EH (cell line): ENCODE data around the gene C1orf159.

Experiments used
- DNase-seq: peaks from one replicate; pipeline ENCODE4 v3.0.0-alpha.2; 2015; ENCODE audit warnings: low read depth

Gene C1orf159

DNA sequence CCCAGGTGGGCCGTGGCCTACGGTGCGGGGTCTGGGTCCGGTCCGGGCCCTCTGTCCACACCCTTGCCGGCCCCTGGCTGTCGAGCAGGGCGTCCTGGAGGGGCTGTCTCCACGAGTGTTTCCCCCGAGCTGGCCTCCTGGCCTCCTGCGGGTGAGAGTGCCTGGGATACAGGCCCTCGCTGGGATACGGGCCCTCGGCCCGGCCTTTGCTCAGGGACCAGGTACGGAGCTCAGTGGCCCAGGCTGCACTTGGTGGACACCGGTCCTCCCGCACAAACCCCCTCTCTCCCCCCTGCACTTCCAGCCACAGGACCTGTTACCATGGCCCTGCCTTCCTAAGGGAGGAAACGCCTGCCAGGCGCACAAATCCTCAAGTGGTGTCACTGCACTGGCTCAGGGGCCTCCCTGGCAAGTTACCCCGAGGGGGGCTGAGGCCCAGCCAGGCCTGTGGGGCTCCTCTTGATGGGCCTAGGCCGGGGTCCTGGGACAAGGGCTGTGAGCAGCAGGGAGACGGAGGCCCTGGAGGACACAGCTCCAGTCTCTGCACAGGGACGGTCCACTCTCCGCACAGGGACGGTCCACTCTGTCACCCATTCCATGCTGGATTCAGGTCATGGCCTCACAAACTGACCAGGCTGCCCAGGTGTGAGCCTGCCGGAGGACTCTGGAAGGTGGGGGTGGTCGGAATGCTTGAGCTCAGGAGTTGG, 23.6 kb downstream of the C1orf159 start:
- no peak for DNase-seq

GRCh38 chr1:1091344-1092148, 24.3 kb downstream of the C1orf159 start:
- DNase-seq: no peak

DNA sequence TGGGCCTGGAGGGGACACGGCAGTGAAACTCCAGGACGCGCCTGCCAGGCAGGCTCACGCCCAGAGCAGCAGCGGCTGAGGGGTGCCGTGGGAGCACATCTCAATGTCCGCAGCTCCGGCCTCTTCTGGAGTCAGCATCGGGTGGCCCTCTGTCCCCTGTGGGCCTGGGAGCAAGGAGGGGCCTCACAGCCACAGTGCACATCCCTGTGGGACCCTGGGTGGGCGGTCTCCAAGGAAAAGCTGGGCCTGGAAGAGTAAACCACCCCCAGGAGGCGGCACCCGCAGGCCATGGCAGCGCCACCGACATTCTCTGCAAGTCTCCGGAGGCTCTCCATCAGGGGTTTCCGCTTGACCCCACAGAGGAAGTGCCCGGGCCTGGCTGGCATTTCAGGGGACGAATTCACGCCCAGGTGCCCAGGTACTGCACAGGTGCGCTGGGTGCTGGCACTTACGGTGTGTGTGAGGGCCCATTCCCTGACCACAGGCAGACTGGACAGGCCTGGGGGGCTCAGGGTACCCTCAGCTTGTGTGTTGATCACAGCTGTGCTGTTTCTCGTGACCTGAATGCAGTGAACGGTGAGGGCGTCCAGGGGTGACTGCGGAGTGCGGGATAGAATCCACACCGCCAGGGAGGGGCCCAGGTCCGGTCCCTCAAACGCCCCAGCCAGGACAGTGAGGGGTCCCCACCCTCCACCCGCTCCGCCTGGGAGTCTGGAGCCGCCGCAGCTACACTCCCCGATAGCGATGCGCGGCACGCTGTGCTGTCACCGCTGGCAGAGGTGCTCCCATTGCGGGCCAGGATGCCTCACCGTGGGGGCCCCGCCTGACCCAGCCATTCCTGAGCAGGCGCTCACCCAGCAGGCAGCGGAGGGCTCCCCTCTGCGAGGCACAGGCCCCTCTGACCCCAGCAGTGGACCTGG, 25.2 kb downstream of the C1orf159 start:
- no peak for DNase-seq

- no peak for DNase-seq
Measured at GRCh38 chr1:1089731-1090423, 26.0 kb downstream of the C1orf159 start.

DNA sequence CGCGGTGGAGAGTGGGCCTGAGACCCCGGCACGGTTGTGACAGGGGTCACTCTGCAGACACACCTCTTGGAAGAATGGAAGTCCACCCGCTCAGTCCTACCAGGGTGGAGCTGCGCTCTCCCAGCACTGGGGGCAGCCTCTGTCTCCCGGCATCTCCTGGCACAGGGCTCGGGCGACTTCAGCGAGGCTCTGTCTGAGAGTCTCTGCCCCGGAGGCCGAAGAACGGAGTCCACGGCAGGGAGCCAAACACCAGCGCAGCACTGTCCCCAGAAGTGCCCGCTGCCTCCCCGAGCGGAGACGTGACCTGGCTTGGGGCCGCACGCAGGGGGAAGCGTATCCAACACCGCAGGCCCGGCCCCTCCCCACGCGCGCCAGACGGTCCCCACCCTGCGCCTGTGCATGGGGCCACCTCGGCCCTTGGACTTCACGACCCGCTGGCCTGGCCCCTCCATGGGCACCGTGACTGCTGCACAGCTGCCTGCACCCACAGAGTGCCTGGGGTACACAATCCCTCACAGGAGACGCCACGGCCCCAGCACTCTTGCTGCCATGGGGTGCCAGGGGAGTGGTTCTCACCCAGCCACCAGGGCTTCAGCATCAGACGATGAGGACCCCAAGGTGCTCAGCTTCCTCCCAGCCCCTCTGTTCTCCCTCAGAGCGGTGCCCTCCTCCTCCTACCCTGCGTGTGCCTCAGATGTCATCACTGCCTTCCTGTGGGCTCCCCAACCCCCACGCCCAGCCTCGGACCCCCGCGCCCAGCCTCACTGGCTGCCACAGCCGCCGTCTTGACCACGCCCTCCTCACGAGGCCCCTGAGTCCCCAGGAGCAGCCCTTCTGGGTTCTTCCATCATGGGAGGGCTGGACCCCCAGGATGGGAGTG, 26.8 kb downstream of the C1orf159 start:
- DNase-seq: no peak

DNA sequence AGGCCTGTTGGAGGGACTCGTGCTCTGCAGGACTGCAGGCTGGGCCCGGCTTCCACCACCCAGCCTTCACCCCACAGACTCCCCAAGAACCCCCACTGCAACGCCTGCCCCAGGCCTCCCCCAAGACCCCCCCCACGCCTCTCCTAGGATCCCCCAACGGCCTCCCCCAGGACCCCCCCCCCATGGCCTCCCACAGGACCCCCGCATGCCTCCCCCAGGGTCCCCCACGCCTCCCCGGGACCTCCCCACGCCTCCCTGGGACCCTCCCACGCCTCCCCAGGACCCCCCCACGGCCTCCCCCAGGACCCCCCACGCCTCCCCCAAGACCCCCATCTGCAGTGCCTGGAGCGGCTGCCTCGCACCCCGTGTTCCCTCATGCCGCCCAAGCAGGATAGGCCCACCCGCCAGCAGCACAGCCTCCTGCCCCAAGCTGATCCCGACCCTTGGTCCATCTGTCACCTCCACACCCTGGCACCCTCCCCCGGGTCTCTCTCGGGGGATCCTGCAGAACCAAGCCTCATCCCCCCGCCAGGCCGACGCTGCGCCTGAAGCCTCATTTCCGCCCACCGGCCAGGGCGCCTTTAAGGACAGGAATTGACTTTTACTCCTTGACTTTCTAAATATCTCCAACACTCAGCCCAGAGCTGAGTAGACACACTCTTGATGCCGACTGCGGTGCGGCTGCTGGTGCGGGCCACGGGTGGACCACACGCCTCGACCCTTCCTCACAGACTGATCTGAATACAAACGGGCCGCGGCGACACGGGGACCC, 27.7 kb downstream of the C1orf159 start:
- DNase-seq: no peak

DNA sequence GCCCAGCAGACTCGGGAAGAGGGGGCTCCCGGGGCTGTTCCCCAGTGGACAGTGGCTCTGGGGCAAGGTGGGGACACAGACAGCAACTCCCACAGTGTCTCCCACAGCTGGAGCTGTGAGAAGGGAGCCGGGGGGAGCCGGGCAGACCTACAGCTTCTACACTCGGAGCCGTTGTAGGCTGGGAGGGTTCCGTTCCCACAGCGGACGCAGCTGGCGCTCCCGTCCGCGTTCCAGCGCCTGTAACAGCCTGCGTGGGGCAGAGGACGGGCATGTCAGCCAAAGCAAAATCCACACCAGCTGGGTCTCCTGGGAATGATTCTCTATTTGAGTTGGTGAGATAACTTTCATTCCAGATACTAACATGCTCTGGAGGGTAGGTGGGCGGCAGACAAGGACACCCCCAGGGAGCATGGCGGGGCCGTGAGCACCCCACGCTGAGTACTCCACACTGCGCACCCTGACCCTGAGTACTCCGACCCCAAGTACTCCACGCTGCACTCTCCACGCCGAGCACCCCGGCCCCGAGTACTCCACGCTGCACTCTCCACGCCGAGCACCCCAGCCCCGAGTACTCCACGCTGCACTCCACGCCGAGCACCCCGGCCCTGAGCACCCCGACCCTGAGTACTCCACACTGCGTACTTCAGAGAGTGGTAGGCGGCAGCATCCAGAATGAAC, 28.4 kb downstream of the C1orf159 start:
- DNase-seq: no peak

DNA sequence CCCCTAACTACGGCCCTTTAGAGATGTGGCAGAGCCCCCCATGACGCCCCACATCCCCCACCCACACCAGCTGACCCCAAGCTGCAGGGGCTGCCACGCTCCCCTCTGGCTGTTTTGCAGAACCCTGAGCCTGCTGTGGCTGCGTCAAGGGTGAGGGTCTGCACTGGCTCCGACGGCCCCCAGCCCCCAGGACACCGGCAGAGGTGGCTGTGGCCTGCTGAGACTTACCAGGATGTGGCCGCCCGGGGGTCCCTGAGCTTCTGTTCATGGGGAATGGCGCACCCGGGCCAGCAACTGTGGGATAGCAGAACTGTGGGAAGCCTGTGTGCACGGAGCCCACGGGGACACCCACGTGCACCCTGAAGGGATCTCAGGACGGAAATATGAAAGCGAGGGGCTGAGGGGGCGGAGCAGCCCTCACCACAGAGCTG, 29.0 kb downstream of the C1orf159 start:
- no peak for DNase-seq

DNA sequence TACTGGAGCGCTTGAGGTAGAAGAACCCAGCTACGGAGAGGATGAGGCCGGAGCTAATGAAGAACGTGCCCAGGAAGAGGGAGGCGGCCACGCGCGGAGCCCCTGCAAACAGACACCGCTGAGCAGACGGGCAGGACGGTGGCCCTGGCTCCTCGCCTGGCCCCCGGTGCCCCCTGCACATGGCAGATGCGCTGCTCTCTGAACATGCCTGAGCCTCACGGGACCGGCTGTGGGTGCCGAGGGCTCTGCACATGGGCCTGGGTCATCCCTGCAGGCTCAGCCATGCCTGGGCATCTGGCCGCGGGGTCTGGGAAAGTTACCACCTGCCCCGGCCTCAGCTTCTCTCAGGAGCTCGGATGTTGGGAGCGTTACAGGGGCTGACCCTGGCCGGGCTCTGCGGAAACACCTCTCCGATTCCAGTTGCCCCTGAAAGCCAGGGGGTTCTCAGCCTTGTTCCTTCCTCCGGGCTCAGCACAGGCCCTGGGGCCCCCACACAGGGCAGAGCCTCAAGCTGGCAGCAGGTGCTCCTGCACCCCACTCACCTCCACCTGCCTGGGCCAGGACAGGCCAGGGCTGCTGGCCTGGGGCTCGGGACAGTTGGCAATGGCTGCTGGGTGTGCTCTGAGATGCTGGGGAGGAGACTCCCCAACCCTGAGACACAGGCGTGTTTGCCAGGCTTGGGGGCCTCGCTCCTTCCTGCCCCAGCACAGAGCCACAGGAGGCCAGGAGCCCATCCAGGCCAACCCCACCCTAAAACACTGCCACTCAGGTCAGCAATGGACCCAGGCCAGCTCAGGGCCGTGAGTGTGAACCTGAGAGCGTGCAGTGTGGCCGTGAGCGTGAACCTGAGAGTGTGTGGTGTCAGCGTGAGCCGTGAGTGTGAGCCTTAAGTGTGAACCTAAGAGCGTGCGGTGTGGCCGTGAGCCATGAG, 29.7 kb downstream of the C1orf159 start:
- DNase-seq: no peak

GRCh38 chr1:1085171-1085841, 30.6 kb downstream of the C1orf159 start:
- no peak for DNase-seq

DNA sequence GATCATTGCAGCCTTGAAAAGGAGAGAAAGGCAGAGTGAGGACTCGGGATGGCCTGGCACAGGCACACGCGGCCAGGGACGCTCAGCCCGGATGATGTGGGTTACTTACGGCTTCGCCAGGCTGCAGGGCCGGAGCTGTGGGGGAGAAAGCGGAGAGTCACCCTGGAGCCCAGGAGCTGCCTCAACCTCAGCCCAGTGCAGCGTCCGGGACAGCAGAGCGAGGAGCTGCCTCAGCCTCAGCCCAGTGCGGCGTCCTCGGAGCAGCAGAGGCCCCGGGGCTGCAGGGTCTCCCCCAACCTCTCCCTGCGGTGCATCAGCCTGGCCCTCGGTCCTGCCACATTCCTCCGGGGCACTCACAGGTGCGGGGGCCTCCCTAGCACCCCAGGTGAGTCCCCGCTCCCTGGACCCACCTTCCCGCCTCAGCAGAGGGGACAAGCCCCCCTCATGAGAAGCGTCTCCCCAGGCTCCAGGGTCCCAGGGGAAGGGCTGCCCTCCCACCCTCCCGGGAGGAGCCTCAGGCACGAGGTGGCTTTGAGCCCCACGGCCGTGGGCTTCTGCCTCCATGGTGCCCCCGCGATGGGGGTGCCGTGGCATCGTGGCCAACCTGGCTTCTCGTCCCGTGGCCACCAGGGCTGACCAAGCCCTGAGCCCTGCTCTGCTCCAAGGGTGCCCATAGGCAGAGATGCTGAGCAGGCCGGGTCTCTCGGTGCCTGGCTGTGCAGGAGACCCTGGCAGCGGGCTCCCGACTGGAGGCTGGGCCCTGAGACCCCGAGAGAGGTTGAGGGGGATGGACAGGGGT, 31.3 kb downstream of the C1orf159 start:
- no peak for DNase-seq

DNA sequence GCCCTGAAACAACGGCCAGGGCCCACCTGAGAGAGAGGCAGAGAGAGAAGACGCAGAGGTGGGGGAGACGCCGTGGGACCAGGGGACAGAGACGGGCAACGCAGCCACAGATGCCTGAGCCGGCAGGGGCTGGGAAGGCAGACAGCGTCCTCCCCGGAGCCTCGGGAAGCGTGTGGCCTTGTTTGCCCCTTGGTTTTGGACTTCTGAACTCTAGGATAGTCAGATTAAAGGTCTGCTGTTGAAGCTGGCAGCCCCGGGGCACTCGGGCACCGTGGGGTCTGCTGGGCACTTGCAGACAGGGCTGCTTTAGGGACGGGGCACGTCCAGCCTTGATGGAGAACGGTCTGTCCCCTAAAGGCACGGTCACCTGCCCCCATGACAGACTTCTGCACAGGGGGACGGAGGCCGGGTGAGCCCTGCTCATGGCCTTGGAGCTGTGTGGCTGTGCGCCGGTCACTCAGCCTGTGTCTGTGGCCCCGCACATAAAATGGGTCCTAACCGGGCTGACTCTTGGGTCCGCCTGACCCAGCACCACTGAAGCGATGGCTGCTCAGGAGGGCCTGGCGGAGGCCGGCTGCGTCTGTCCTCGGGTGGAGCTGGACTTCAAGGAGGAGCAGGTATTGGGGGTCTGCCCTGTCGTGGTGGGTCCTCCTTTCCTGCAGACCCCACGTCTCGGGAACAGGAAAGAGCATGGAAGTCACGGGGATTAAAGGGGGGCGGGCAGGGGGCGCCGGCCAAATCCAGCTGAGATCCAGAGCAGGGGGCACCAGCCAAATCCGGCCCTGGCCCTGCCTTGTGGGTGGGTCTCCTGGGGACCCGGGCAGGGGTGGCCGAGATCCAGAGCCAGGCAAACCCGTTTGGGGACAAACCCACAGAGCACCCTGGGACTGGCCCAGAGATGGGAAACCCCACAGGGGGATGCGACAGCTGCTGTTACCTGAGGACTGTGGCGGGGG, 32.2 kb downstream of the C1orf159 start:
- DNase-seq: no peak

DNA sequence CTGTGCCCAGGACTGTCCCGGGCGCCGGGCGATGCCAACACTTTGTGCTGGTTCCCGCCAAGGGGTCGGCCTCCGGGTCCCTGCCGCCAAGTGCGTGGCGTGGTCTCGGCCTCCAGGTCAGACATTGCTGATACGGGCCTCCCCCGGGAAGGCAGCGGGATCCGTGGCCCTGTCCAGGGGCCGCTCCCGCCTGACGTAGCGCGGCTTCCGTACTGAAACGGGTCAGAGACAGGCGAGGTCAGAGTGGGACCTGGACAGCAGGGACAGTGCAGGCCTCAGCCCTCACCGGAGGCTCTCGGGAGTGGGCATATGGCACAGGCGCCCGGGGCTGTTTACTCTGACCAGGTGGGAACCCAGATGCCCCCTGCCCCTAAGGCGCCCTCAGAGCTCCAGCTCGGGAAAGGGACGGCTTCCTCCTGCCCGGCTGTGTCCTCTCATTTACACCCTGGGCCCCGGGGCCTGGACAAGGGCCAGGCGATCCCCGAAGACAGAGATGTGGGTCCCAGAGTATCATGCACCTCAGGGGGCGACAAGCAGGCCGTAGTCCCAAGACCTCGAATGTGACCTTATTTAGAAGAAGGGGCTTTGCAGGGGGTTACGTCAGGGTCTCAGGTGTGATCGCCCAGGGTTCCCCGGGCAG, 33.0 kb downstream of the C1orf159 start:
- DNase-seq: no peak

GRCh38 chr1:1082239-1082775, 33.6 kb downstream of the C1orf159 start:
- DNase-seq: no peak
